DND-41 (cell line): Measurements from ENCODE around the gene CD177.
"Not testable (repeated sequence)": the region's sequence is repeated elsewhere in the genome, so short reads cannot be mapped to it uniquely, and the experiment has no call there.

Source experiments
- ATAC-seq: fragments of 200-7000 bp; cut with Tn5 transposase; 3 replicates; pipeline ENCODE4 v1.9.1; 2021; ENCODE audit warnings: low read depth; ENCODE audit not compliant: insufficient read depth
- DNase-seq: peaks from one replicate; pipeline ENCODE4 v3.0.0-alpha.2; 2020
- H2AFZ ChIP-seq: 2 replicates; pipeline ENCODE4 v1.6.0; 2012; ENCODE audit warnings: low read depth, low read length
- H3K27ac ChIP-seq: 2 replicates; pipeline ENCODE4 v1.5.1; 2012; ENCODE audit warnings: low read length, inconsistent platforms
- H3K27me3 ChIP-seq: fragments of 200-600 bp; sonication (generic); 2 replicates; pipeline ENCODE4 v1.6.0; 2012; ENCODE audit warnings: low read length, mild to moderate bottlenecking, inconsistent platforms; ENCODE audit not compliant: insufficient read depth, poor library complexity
- H3K36me3 ChIP-seq: 2 replicates; pipeline ENCODE4 v1.5.1; 2012; ENCODE audit warnings: low read length, inconsistent platforms; ENCODE audit not compliant: insufficient read depth
- H3K4me1 ChIP-seq: 2 replicates; pipeline ENCODE4 v1.5.1; 2012; ENCODE audit warnings: mild to moderate bottlenecking, low read length; ENCODE audit not compliant: insufficient read depth
- H3K4me2 ChIP-seq: 2 replicates; pipeline ENCODE4 v1.6.0; 2012; ENCODE audit warnings: mild to moderate bottlenecking, moderate library complexity, low read length, inconsistent platforms; ENCODE audit not compliant: insufficient read depth
- H3K4me3 ChIP-seq, 2 experiments: fragments of 200-600 bp in 1 of 2; shearing (Covaris generic) in 1 of 2; 2 replicates each; pipeline ENCODE4 v1.5.1; 2012 to 2016; ENCODE audit warnings: inconsistent platforms in 2 of 2, low read length in 2 of 2, mild to moderate bottlenecking in 2 of 2, low read depth in 1 of 2, moderate library complexity in 1 of 2
- H3K79me2 ChIP-seq: 2 replicates; pipeline ENCODE4 v1.6.0; 2012; ENCODE audit warnings: low read length, inconsistent platforms; ENCODE audit not compliant: insufficient read depth
- H3K9ac ChIP-seq: 2 replicates; pipeline ENCODE4 v1.6.0; 2012; ENCODE audit warnings: low read depth, mild to moderate bottlenecking, inconsistent platforms, low read length, moderate library complexity
- H3K9me3 ChIP-seq: 2 replicates; pipeline ENCODE4 v1.5.1; 2012; ENCODE audit warnings: low read length, moderate library complexity, mild to moderate bottlenecking, inconsistent platforms; ENCODE audit not compliant: insufficient read depth, severe bottlenecking
- H4K20me1 ChIP-seq: 2 replicates; pipeline ENCODE4 v1.6.0; 2012; ENCODE audit warnings: low read length; ENCODE audit not compliant: insufficient read depth
- EZH2 ChIP-seq: IDR thresholded peaks from 3 replicates; pipeline ENCODE4 v1.6.1; 2012; ENCODE audit warnings: borderline replicate concordance, low read depth, mild to moderate bottlenecking, moderate library complexity, low read length, inconsistent platforms; ENCODE audit not compliant: severe bottlenecking
- TF ChIP-seq, protein P1 (sequence below): IDR thresholded peaks from 2 replicates; pipeline ENCODE4 v1.5.1; 2012; ENCODE audit warnings: borderline replicate concordance, low read length, moderate library complexity, mild to moderate bottlenecking; ENCODE audit not compliant: poor library complexity, severe bottlenecking; ENCODE audit errors: extremely low read depth

The CD177 gene

DNA sequence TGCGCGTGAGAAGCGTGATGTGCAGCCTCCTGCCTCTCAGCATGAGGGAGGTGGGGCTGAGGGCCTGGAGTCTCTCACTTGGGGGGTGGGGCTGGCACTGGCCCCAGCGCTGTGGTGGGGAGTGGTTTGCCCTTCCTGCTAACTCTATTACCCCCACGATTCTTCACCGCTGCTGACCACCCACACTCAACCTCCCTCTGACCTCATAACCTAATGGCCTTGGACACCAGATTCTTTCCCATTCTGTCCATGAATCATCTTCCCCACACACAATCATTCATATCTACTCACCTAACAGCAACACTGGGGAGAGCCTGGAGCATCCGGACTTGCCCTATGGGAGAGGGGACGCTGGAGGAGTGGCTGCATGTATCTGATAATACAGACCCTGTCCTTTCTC is 8.7 kb downstream of the CD177 start:
- H4K20me1 ChIP-seq, result no peaks in the 10 kb centered on the region
- H3K4me3 ChIP-seq, result no peak overlapping the region
- no peaks in the 10 kb centered on the region for H3K9me3 ChIP-seq
- DNase-seq, result no peak
- TF ChIP-seq, protein P1, sequence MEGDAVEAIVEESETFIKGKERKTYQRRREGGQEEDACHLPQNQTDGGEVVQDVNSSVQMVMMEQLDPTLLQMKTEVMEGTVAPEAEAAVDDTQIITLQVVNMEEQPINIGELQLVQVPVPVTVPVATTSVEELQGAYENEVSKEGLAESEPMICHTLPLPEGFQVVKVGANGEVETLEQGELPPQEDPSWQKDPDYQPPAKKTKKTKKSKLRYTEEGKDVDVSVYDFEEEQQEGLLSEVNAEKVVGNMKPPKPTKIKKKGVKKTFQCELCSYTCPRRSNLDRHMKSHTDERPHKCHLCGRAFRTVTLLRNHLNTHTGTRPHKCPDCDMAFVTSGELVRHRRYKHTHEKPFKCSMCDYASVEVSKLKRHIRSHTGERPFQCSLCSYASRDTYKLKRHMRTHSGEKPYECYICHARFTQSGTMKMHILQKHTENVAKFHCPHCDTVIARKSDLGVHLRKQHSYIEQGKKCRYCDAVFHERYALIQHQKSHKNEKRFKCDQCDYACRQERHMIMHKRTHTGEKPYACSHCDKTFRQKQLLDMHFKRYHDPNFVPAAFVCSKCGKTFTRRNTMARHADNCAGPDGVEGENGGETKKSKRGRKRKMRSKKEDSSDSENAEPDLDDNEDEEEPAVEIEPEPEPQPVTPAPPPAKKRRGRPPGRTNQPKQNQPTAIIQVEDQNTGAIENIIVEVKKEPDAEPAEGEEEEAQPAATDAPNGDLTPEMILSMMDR, result no peak
- TF ChIP-seq EZH2, result no peak
- no peaks in the 10 kb centered on the region for H3K27me3 ChIP-seq
- no peak overlapping the region for H2AFZ ChIP-seq
- no peak overlapping the region for H3K4me2 ChIP-seq
- H3K4me1 ChIP-seq, result no peaks in the 10 kb centered on the region
- no peak for ATAC-seq
- no peak overlapping the region for H3K27ac ChIP-seq
- H3K9ac ChIP-seq, result no peak overlapping the region
- H3K36me3 ChIP-seq, result no peaks in the 10 kb centered on the region
- no peaks in the 10 kb centered on the region for H3K79me2 ChIP-seq

DNA sequence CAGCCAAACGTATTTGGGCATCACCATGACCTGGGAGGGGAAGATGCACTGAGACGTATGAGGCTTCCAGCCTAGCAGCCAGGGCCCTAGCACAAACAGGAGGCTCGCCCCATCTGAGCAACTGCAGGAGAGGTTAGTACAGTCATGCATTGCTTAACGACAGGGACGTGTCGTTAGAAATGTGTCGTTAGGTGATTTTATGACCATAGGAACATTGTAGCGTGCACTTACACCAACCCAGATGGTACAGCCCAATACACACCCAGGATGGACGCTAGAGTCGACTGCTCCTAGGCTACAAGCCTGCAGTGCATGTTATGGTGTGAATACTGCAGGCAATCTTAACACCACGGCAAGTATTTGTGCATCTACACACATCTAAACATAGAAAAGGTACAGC is 9.3 kb downstream of the CD177 start:
- H3K36me3 ChIP-seq, result no peaks in the 10 kb centered on the region
- H3K4me3 ChIP-seq, result no peak overlapping the region
- H3K9me3 ChIP-seq, result no peaks in the 10 kb centered on the region
- no peak overlapping the region for H3K27ac ChIP-seq
- H3K4me1 ChIP-seq, result no peaks in the 10 kb centered on the region
- no peaks in the 10 kb centered on the region for H4K20me1 ChIP-seq
- DNase-seq, result no peak
- H3K27me3 ChIP-seq, result no peaks in the 10 kb centered on the region
- H3K9ac ChIP-seq, result no peak overlapping the region
- H3K4me2 ChIP-seq, result no peak overlapping the region
- H2AFZ ChIP-seq, result no peak overlapping the region
- no peak for ATAC-seq
- no peak for TF ChIP-seq EZH2
- TF ChIP-seq, protein P1, result no peak
- H3K79me2 ChIP-seq, result no peaks in the 10 kb centered on the region

DNA sequence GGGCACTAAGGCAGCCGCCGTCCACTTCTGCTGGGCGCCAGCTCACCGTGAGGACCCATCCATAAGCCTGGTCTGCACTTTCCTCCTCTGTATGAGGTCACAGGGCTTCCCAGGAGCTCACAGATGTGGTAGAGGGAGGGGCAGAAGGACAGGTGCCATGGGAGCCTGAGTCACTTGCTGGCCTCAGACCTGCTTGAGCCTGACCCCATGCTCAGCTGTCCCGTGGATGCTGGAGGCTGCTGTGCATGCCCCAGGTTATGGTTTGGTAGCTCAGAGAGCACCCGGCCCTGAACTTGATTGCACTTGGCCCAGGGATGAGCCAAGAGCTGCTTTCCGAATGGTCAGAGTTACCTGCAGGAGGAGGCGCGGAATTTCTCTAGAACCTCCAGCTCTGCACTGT is 12.2 kb downstream of the CD177 start:
- H3K4me2 ChIP-seq, H2AFZ ChIP-seq, H3K9me3 ChIP-seq, H3K4me1 ChIP-seq, H3K79me2 ChIP-seq, H3K9ac ChIP-seq, H3K4me3 ChIP-seq, H4K20me1 ChIP-seq, DNase-seq, ATAC-seq, H3K27ac ChIP-seq, H3K27me3 ChIP-seq, H3K36me3 ChIP-seq: not testable (repeated sequence)

DNA sequence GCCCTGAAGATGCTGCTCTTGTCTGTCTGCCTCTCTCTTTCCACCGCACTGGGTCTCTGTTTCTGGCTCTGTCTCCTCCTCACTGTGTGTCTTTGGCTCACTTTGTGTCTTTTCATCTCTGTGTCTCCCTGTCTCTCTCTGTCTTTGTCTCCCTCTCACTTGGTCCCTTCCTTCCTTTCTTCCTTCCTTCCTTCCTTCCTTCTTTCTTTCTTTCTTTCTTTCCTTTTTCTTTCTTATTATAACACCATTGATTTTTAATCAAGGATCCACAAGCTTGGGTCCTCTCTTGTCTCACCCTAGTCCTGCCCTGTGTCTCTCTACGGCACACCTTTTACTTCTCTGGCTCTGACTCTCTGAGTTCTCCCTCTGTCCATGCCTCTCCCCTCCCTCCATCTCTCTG is 14.3 kb downstream of the CD177 start:
- TF ChIP-seq EZH2, result no peak
- TF ChIP-seq, protein P1, result no peak
- Histone ChIP-seq H3K9ac (no peak overlapping the region), H3K27ac (no peak overlapping the region), H2AFZ (no peak overlapping the region), H3K27me3 (no peaks in the 10 kb centered on the region), H3K4me1 (no peaks in the 10 kb centered on the region), H3K9me3 (no peaks in the 10 kb centered on the region), H3K36me3 (no peaks in the 10 kb centered on the region), H3K4me3 (no peak overlapping the region), H3K4me2 (no peak overlapping the region), H4K20me1 (no peaks in the 10 kb centered on the region), H3K79me2 (no peaks in the 10 kb centered on the region)
- no peak for ATAC-seq
- DNase-seq, result no peak

DNA sequence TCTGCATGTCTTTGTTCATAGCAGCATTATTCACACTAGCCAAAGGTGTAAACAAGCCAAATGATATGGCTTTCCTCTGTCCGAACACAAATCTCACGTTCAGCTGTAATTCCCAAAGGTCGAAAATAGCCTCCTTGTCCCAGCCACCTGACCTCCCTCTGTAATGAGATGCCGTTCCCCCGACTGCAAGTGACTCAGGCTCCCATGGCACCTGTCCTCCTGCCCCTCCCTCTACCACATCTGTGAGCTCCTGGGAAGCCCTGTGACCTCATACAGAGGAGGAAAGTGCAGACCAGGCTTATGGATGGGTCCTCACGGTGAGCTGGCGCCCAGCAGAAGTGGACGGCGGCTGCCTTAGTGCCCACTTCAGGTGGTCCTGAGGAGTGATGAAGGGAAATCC is 15.4 kb downstream of the CD177 start:
- not testable (repeated sequence) for H3K79me2 ChIP-seq, H3K9me3 ChIP-seq, DNase-seq, H3K4me3 ChIP-seq, H3K27me3 ChIP-seq, H3K36me3 ChIP-seq, H3K27ac ChIP-seq, ATAC-seq, H2AFZ ChIP-seq, H4K20me1 ChIP-seq, H3K4me2 ChIP-seq, H3K9ac ChIP-seq, H3K4me1 ChIP-seq
